Vagina (tissue), 2 donors: Measurements from ENCODE around the gene PRR15. TPM values are rescaled to one million over a fixed set of nuclear protein-coding genes. Genes with fewer than 3 reads are reported as not detected.

Source experiments
- DNase-seq, 2 donors: peaks; one replicate each; pipeline ENCODE4 v3.0.0-alpha.2; 2017; ENCODE audit errors: extremely low spot score in 2 of 2
- H3K27ac ChIP-seq: fragments of 200-600 bp; sonication (generic); one replicate; pipeline ENCODE4 v1.5.1; 2019
- H3K27me3 ChIP-seq: fragments of 200-600 bp; sonication (generic); one replicate; pipeline ENCODE4 v1.5.1; 2019
- H3K36me3 ChIP-seq, 2 donors: fragments of 200-600 bp; sonication (generic); one replicate each; pipeline ENCODE4 v1.5.1; 2017 to 2019
- H3K4me1 ChIP-seq: fragments of 200-600 bp; sonication (generic); one replicate; pipeline ENCODE4 v1.5.1; 2019
- H3K4me3 ChIP-seq, 2 donors: fragments of 200-600 bp; sonication (generic); 1 replicate in 1 of 2; 2 replicates in 1 of 2; pipeline ENCODE4 v1.5.1; 2016 to 2019
- H3K9me3 ChIP-seq: fragments of 200-600 bp; sonication (generic); one replicate; pipeline ENCODE4 v1.5.1; 2019
- CTCF ChIP-seq, 3 experiments: fragments of 450-650 bp in 2 of 3; fragments of 200-600 bp in 1 of 3; sonication (generic) in 1 of 3; IDR thresholded peaks; one replicate each; pipeline ENCODE4 v1.5.1; 2017 to 2019; ENCODE audit warnings: antibody characterized with exemption in 3 of 3, mild to moderate bottlenecking in 2 of 3, moderate library complexity in 2 of 3
- POLR2A ChIP-seq, 2 donors: fragments of 450-650 bp; IDR thresholded peaks; one replicate each; pipeline ENCODE4 v1.6.1; 2017; ENCODE audit warnings: antibody characterized with exemption in 2 of 2, mild to moderate bottlenecking in 2 of 2, moderate library complexity in 2 of 2
- POLR2AphosphoS5 ChIP-seq, 2 donors: sonication (generic); formaldehyde crosslinking; IDR thresholded peaks; one replicate each; pipeline ENCODE4 v1.9.0; 2017; ENCODE audit warnings: antibody characterized with exemption in 2 of 2, mild to moderate bottlenecking in 2 of 2, low read depth in 1 of 2; ENCODE audit not compliant: insufficient read depth in 1 of 2
- intact Hi-C: fragments of 100-400 bp; cut with DNase I; formaldehyde crosslinking; loops from one replicate; pipeline ENCODE4 v1.15.1; 2023
- total RNA-seq: library from RNA; depleted of rRNA; stranded (reverse); fragments of >200 nt; gene quantifications from one replicate; pipeline ENCODE4 v1.2.3, GENCODE V29; 2016

PRR15 gene
- total RNA-seq, 1 donor from 2014 or later, result not detected

GRCh38 chr7:29567174-29567573 is 3.5 kb downstream of the PRR15 start:
- no peaks in the 10 kb centered on the region for H3K9me3 ChIP-seq
- H3K27me3 ChIP-seq, result no peaks in the 10 kb centered on the region
- no peaks in the 10 kb centered on the region for H3K36me3 ChIP-seq
- intact Hi-C loops, result no loop called here
- H3K4me1 ChIP-seq, result peaks cover 37% of the 10 kb centered on the region
- TF ChIP-seq POLR2A (IDR thresholded peaks at IDR 0.05), result no peak
- no peak for TF ChIP-seq CTCF (IDR thresholded peaks at IDR 0.05)
- no peak for TF ChIP-seq POLR2AphosphoS5 (IDR thresholded peaks at IDR 0.05; ENCODE audit: insufficient read depth in 1 of 2, low read depth in 1 of 2)
- H3K4me3 ChIP-seq, result no peak overlapping the region
- no peak for DNase-seq
- no peak overlapping the region for H3K27ac ChIP-seq

- intact Hi-C loops, result no loop called here
- H3K27me3 ChIP-seq, result no peaks in the 10 kb centered on the region
- TF ChIP-seq POLR2A (IDR thresholded peaks at IDR 0.05) (no peak), POLR2AphosphoS5 (IDR thresholded peaks at IDR 0.05; ENCODE audit: insufficient read depth in 1 of 2, low read depth in 1 of 2) (no peak), CTCF (IDR thresholded peaks at IDR 0.05) (no peak)
- DNase-seq, result no peak
- H3K9me3 ChIP-seq, result no peaks in the 10 kb centered on the region
- no peak overlapping the region for H3K27ac ChIP-seq
- no peak overlapping the region for H3K4me3 ChIP-seq
- no peaks in the 10 kb centered on the region for H3K36me3 ChIP-seq
- H3K4me1 ChIP-seq, result peaks cover 19% of the 10 kb centered on the region
Measured at GRCh38 chr7:29569648-29570047, 6.0 kb downstream of the PRR15 start.

GRCh38 chr7:29572558-29572957 is 8.9 kb downstream of the PRR15 start:
- no peaks in the 10 kb centered on the region for H3K27me3 ChIP-seq
- no peaks in the 10 kb centered on the region for H3K36me3 ChIP-seq
- no peak overlapping the region for H3K4me3 ChIP-seq
- H3K4me1 ChIP-seq, result no peaks in the 10 kb centered on the region
- TF ChIP-seq CTCF (IDR thresholded peaks at IDR 0.05) (no peak), POLR2A (IDR thresholded peaks at IDR 0.05) (no peak), POLR2AphosphoS5 (IDR thresholded peaks at IDR 0.05; ENCODE audit: insufficient read depth in 1 of 2, low read depth in 1 of 2) (no peak)
- H3K27ac ChIP-seq, result no peak overlapping the region
- intact Hi-C loops, result no loop called here
- no peak for DNase-seq
- H3K9me3 ChIP-seq, result no peaks in the 10 kb centered on the region

- Histone ChIP-seq H3K4me1 (no peaks in the 10 kb centered on the region), H3K9me3 (no peaks in the 10 kb centered on the region), H3K27me3 (no peaks in the 10 kb centered on the region), H3K27ac (no peak overlapping the region), H3K4me3 (no peak overlapping the region), H3K36me3 (no peaks in the 10 kb centered on the region)
- DNase-seq, result no peak
- intact Hi-C loops, result no loop called here
- TF ChIP-seq POLR2AphosphoS5 (IDR thresholded peaks at IDR 0.05; ENCODE audit: insufficient read depth in 1 of 2, low read depth in 1 of 2), result no peak
- TF ChIP-seq POLR2A (IDR thresholded peaks at IDR 0.05), result no peak
- TF ChIP-seq CTCF (IDR thresholded peaks at IDR 0.05), result no peak
Measured at GRCh38 chr7:29573567-29573966, 9.9 kb downstream of the PRR15 start.

GRCh38 chr7:29574659-29575058 is 11.0 kb downstream of the PRR15 start:
- DNase-seq, result no peak
- H3K4me1 ChIP-seq, result no peaks in the 10 kb centered on the region
- H3K27ac ChIP-seq, result no peak overlapping the region
- no peak overlapping the region for H3K4me3 ChIP-seq
- H3K9me3 ChIP-seq, result no peaks in the 10 kb centered on the region
- intact Hi-C loops, result no loop called here
- no peaks in the 10 kb centered on the region for H3K27me3 ChIP-seq
- TF ChIP-seq POLR2A (IDR thresholded peaks at IDR 0.05) (no peak), CTCF (IDR thresholded peaks at IDR 0.05) (no peak), POLR2AphosphoS5 (IDR thresholded peaks at IDR 0.05; ENCODE audit: insufficient read depth in 1 of 2, low read depth in 1 of 2) (no peak)
- no peaks in the 10 kb centered on the region for H3K36me3 ChIP-seq
